ENCODE results near the gene TIFAB. TPM values are rescaled to one million over a fixed set of nuclear protein-coding genes. Genes with fewer than 3 reads are reported as not detected.

The TIFAB gene
- total RNA-seq, 1 donor from 2014 or later = not detected

GRCh38 chr5:135489466-135490244 is 37.5 kb upstream of the TIFAB start:
- no peaks in the 10 kb centered on the region for H3K9me3 Mint-ChIP-seq (ENCODE audit: low read depth)
- H3K36me3 Mint-ChIP-seq (ENCODE audit: insufficient read depth) = no peaks in the 10 kb centered on the region
- H3K27ac Mint-ChIP-seq = peak overlapping the region; percentile 56
- no peak for DNase-seq (ENCODE audit: low spot score, unreplicated experiment)
- peaks cover 18% of the 10 kb centered on the region for H3K4me1 Mint-ChIP-seq (ENCODE audit: low read depth)
- peaks cover 90% of the 10 kb centered on the region for H3K27me3 Mint-ChIP-seq
- H3K4me3 Mint-ChIP-seq (ENCODE audit: low read depth) = peak overlapping the region; percentile 61
- TF ChIP-seq, protein P1, sequence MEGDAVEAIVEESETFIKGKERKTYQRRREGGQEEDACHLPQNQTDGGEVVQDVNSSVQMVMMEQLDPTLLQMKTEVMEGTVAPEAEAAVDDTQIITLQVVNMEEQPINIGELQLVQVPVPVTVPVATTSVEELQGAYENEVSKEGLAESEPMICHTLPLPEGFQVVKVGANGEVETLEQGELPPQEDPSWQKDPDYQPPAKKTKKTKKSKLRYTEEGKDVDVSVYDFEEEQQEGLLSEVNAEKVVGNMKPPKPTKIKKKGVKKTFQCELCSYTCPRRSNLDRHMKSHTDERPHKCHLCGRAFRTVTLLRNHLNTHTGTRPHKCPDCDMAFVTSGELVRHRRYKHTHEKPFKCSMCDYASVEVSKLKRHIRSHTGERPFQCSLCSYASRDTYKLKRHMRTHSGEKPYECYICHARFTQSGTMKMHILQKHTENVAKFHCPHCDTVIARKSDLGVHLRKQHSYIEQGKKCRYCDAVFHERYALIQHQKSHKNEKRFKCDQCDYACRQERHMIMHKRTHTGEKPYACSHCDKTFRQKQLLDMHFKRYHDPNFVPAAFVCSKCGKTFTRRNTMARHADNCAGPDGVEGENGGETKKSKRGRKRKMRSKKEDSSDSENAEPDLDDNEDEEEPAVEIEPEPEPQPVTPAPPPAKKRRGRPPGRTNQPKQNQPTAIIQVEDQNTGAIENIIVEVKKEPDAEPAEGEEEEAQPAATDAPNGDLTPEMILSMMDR (IDR thresholded peaks at IDR 0.05; ENCODE audit: unreplicated experiment) = no peak

DNA sequence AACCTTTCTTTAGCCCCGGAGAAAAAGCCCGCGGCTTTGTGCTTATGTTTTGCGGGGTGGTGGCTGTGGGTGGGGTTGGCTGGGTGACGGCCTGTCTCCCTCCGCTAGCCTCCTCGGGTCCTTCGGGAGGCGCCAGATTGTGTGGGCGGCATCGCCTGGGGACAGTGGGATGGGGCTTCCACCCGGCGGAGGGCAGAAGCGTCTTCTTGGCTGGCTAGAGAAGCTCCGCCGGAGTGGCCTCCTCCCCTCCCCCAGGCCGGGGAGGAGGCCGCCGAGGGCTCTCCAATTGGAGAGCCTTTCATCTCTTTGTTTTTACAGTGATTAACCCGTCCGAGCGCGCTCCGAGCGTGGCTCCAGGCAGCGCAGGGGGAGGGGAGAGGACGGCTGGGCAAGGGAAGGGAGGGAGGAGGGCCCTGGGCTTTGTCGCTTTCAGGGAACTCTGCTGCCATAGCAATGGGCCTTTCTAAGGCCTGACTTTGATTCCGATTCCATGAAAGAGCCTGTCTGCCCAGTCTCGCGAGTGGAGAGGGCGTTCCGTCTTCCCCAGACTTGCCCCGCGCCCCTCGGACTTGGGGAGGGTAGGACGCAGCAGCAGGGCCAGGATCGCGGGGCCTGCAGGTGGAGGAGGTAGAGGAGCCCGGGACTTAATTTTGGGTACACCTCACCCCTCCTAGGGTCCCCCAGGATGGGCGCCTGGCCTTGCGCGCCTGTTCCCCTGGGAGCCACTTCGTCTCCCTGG is 36.7 kb upstream of the TIFAB start:
- Mint-ChIP-seq H3K36me3 (ENCODE audit: insufficient read depth) (no peaks in the 10 kb centered on the region), H3K4me3 (ENCODE audit: low read depth) (peak overlapping the region; percentile 61), H3K9me3 (ENCODE audit: low read depth) (no peaks in the 10 kb centered on the region), H3K27ac (peak overlapping the region; percentile 24), H3K27me3 (peaks cover 89% of the 10 kb centered on the region), H3K4me1 (ENCODE audit: low read depth) (peaks cover 18% of the 10 kb centered on the region)
- peak; percentile 50 for DNase-seq (ENCODE audit: low spot score, unreplicated experiment)
- TF ChIP-seq, protein P1 (IDR thresholded peaks at IDR 0.05; ENCODE audit: unreplicated experiment) = no peak

DNA sequence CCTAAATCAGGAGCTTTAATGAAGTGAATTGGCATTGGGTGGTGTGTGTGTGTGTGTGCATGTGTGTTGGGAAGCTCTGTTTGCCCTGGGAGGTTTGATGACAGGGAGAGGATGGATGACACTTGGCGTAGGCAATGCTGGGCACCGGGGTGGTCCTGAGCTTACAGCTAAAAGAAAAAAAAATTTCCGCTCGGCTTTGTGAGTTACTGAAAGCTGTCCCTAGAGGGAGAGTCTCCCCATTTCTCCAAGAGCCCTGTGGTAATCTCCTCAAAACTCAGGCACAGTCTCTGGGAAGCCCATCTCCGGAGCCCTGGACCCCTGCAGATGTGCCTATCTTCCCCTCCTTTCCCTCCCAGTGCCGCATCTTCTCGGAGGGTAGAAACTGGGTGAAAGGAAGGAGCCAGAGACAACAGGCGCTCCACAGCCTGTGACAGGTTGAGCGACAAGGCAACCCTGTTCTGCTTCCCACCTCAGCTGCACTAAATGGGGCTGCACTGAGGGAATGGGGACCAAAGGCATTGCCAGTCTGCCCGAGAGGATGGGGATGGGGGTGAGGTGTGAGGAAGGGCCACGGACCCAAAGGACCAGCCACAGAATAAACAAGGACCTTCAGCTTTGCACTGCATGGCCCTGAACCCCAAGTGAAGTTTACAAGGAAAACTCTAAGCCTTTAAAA is 35.8 kb upstream of the TIFAB start:
- no peak for DNase-seq (ENCODE audit: low spot score, unreplicated experiment)
- H3K9me3 Mint-ChIP-seq (ENCODE audit: low read depth) = no peaks in the 10 kb centered on the region
- H3K36me3 Mint-ChIP-seq (ENCODE audit: insufficient read depth) = no peaks in the 10 kb centered on the region
- H3K4me1 Mint-ChIP-seq (ENCODE audit: low read depth) = peaks cover 18% of the 10 kb centered on the region
- TF ChIP-seq, protein P1 (IDR thresholded peaks at IDR 0.05; ENCODE audit: unreplicated experiment) = peak; percentile 24
- H3K27ac Mint-ChIP-seq = peak overlapping the region; percentile 24
- no peak overlapping the region for H3K4me3 Mint-ChIP-seq (ENCODE audit: low read depth)
- peaks cover 89% of the 10 kb centered on the region for H3K27me3 Mint-ChIP-seq

- Mint-ChIP-seq H3K9me3 (ENCODE audit: low read depth) (no peaks in the 10 kb centered on the region), H3K27me3 (peaks cover 84% of the 10 kb centered on the region), H3K4me1 (ENCODE audit: low read depth) (peaks cover 16% of the 10 kb centered on the region), H3K4me3 (ENCODE audit: low read depth) (no peak overlapping the region), H3K27ac (no peak overlapping the region), H3K36me3 (ENCODE audit: insufficient read depth) (no peaks in the 10 kb centered on the region)
- no peak for DNase-seq (ENCODE audit: low spot score, unreplicated experiment)
- TF ChIP-seq, protein P1 (IDR thresholded peaks at IDR 0.05; ENCODE audit: unreplicated experiment) = no peak
Observed at GRCh38 chr5:135487037-135487395, 34.9 kb upstream of the TIFAB start.
